HepG2 (cell line): Measurements from ENCODE around the gene CCT7. TPM values are rescaled to one million over a fixed set of nuclear protein-coding genes. Genes with fewer than 3 reads are reported as not detected.
A peak's percentile ranks its signal among the peaks of the same experiment; 100 is the strongest.

Experiments used
- CEBPZ ChIP-seq: IDR thresholded peaks from 2 replicates; pipeline ENCODE4 v1.6.1; 2012; ENCODE audit warnings: low read length, improper control_type of control experiment
- FOSL1 ChIP-seq: sonication (generic); formaldehyde crosslinking; IDR thresholded peaks from 2 replicates; pipeline ENCODE4 v1.9.0; 2021; ENCODE audit warnings: missing genetic modification reagents, borderline replicate concordance
- NR0B2 ChIP-seq: sonication (generic); formaldehyde crosslinking; IDR thresholded peaks from 2 replicates; pipeline ENCODE4 v1.4.0; 2020; ENCODE audit warnings: mild to moderate bottlenecking, missing genetic modification reagents
- SIX1 ChIP-seq: sonication (generic); formaldehyde crosslinking; IDR thresholded peaks from 2 replicates; pipeline ENCODE4 v1.4.0; 2020; ENCODE audit warnings: missing genetic modification reagents, borderline replicate concordance
- SKIL ChIP-seq: sonication (generic); formaldehyde crosslinking; IDR thresholded peaks from 2 replicates; pipeline ENCODE4 v1.8.0; 2022; ENCODE audit warnings: missing genetic modification reagents, mild to moderate bottlenecking, moderate library complexity, borderline replicate concordance
- ZFX ChIP-seq: sonication (generic); formaldehyde crosslinking; IDR thresholded peaks from 2 replicates; pipeline ENCODE4 v1.4.0; 2020; ENCODE audit warnings: mild to moderate bottlenecking, low read depth, missing genetic modification reagents, moderate library complexity
- ZHX2 ChIP-seq, 2 experiments: sonication (generic) in 1 of 2; formaldehyde crosslinking in 1 of 2; IDR thresholded peaks; 2 replicates each; pipeline versions ENCODE4 v1.6.1 to v1.9.0; 2014 to 2022; ENCODE audit warnings: antibody characterized with exemption in 1 of 2, borderline replicate concordance in 1 of 2, inconsistent platforms in 1 of 2, low read depth in 1 of 2, missing genetic modification reagents in 1 of 2
- ZIK1 ChIP-seq: sonication (generic); formaldehyde crosslinking; IDR thresholded peaks from 2 replicates; pipeline ENCODE4 v1.5.0; 2020; ENCODE audit warnings: mild to moderate bottlenecking, low read depth, missing genetic modification reagents, borderline replicate concordance
- ZNF136 ChIP-seq: sonication (generic); formaldehyde crosslinking; IDR thresholded peaks from 2 replicates; pipeline ENCODE4 v1.8.1; 2022; ENCODE audit warnings: low read depth, mild to moderate bottlenecking, moderate library complexity, missing genetic modification reagents
- ZNF235 ChIP-seq: sonication (generic); formaldehyde crosslinking; IDR thresholded peaks from 2 replicates; pipeline ENCODE4 v1.8.1; 2023; ENCODE audit warnings: mild to moderate bottlenecking, missing genetic modification reagents, borderline replicate concordance
- ZNF30 ChIP-seq: sonication (generic); formaldehyde crosslinking; IDR thresholded peaks from 2 replicates; pipeline ENCODE4 v1.5.0; 2020; ENCODE audit warnings: mild to moderate bottlenecking, missing genetic modification reagents
- ZNF432 ChIP-seq: sonication (generic); formaldehyde crosslinking; IDR thresholded peaks from 2 replicates; pipeline ENCODE4 v1.5.0; 2020; ENCODE audit warnings: missing genetic modification reagents, mild to moderate bottlenecking, borderline replicate concordance
- ZNF549 ChIP-seq: sonication (generic); formaldehyde crosslinking; IDR thresholded peaks from 2 replicates; pipeline ENCODE4 v1.5.0; 2020; ENCODE audit warnings: missing genetic modification reagents
- ZNF709 ChIP-seq: sonication (generic); formaldehyde crosslinking; IDR thresholded peaks from 2 replicates; pipeline ENCODE4 v1.5.0; 2020; ENCODE audit warnings: mild to moderate bottlenecking, missing genetic modification reagents
- ZNF883 ChIP-seq: sonication (generic); formaldehyde crosslinking; IDR thresholded peaks from 2 replicates; pipeline ENCODE4 v1.5.1; 2020; ENCODE audit warnings: mild to moderate bottlenecking, missing genetic modification reagents; ENCODE audit errors: not compliant biosample characterization
- polyA plus RNA-seq, 8 experiments: library from polyadenylated mRNA; depleted of rRNA in 3 of 8; stranded (reverse) in 7 of 8; unstranded in 1 of 8; fragments of >200 nt; fragmentation: Illumina TruSeq in 4 of 8; extraction: Trizol in 4 of 8; gene quantifications; 2 replicates each; pipeline versions ENCODE4 v1.2.1 to v1.2.3, GENCODE V29; 2011 to 2016; ENCODE audit warnings: low read depth in 4 of 8, missing spikeins in 1 of 8, mixed read lengths in 1 of 8; ENCODE audit not compliant: insufficient read depth in 1 of 8
- total RNA-seq, 5 experiments: library from RNA; depleted of rRNA; stranded (reverse); fragments of >200 nt; fragmentation: Illumina TruSeq; extraction: Trizol; gene quantifications; 2 replicates each; pipeline ENCODE4 v1.2.3, GENCODE V29; 2016; ENCODE audit warnings: low read depth in 1 of 5

The CCT7 gene
- total and polyA plus RNA-seq, 2 of the 13 experiments (the other 11 are each of a cell fraction or from before 2014, with no cell fraction given) = 347 to 517 TPM

GRCh38 chr2:73233154-73233931 is 765 bp upstream of the CCT7 start, which contains the start of gene PRADC1 (continued):
- TF ChIP-seq CEBPZ (peak; percentile 75), FOSL1 (CRISPR knock-in tag) (no peak), ZNF709 (CRISPR knock-in tag) (peak; percentile 82), ZNF549 (CRISPR knock-in tag) (no peak), ZNF30 (CRISPR knock-in tag) (peak; percentile 53; the same call in 1 of the 2 replicates), SIX1 (CRISPR knock-in tag) (no peak), ZHX2 (IDR thresholded peaks at IDR 0.05; ENCODE audit: low read depth) (no peak), ZHX2 (CRISPR knock-in tag; IDR thresholded peaks at IDR 0.05; ENCODE audit: borderline replicate concordance) (no peak), SKIL (CRISPR knock-in tag) (no peak), ZNF883 (CRISPR knock-in tag) (no peak), ZIK1 (peak; percentile 81; the same call in 1 of the 2 replicates), ZNF235 (CRISPR knock-in tag) (peak; percentile 76; the same call in 1 of the 2 replicates), ZNF432 (CRISPR knock-in tag) (no peak), NR0B2 (no peak; the same call in none of the 2 replicates), ZNF136 (CRISPR knock-in tag) (no peak), ZFX (CRISPR knock-in tag) (peak; percentile 56)
